MG63 (cell line): Measurements from ENCODE around the gene MCC. TPM values are rescaled to one million over a fixed set of nuclear protein-coding genes. Genes with fewer than 3 reads are reported as not detected.

Source experiments
- DNase-seq: peaks from one replicate; pipeline ENCODE4 v3.0.0-alpha.2; 2020
- H3K27me3 ChIP-seq: fragments of 250-450 bp; sonication (Bioruptor Pico); 2 replicates; pipeline ENCODE4 v1.5.1; 2020; ENCODE audit warnings: mild to moderate bottlenecking, moderate library complexity
- H3K36me3 ChIP-seq: fragments of 250-450 bp; sonication (Bioruptor Pico); 2 replicates; pipeline ENCODE4 v1.5.1; 2020; ENCODE audit warnings: mild to moderate bottlenecking, moderate library complexity
- H3K4me3 ChIP-seq: fragments of 250-450 bp; sonication (Bioruptor Pico); 2 replicates; pipeline ENCODE4 v1.5.1; 2020; ENCODE audit warnings: mild to moderate bottlenecking, moderate library complexity
- H3K9me3 ChIP-seq: fragments of 250-450 bp; sonication (Bioruptor Pico); 2 replicates; pipeline ENCODE4 v1.5.1; 2020; ENCODE audit warnings: mild to moderate bottlenecking, moderate library complexity
- total RNA-seq: library from RNA; depleted of rRNA; stranded (reverse); fragments of >200 nt; shearing (Covaris generic); gene quantifications from 2 replicates; pipeline ENCODE4 v1.2.3, GENCODE V29; 2014; ENCODE audit warnings: low replicate concordance

MCC gene
- total RNA-seq, 1 experiment from 2014 or later = 7.1 TPM

- no peak for DNase-seq
- H3K36me3 ChIP-seq = no peaks in the 10 kb centered on the region
- no peak overlapping the region for H3K4me3 ChIP-seq
- peaks cover 3% of the 10 kb centered on the region; the same call in 1 of the 2 replicates for H3K27me3 ChIP-seq
- H3K9me3 ChIP-seq = peaks cover 8% of the 10 kb centered on the region
Measured at GRCh38 chr5:113223831-113224604, 264.2 kb downstream of the MCC start.

- Histone ChIP-seq H3K4me3 (no peak overlapping the region), H3K36me3 (no peaks in the 10 kb centered on the region), H3K27me3 (peaks cover 3% of the 10 kb centered on the region; the same call in 1 of the 2 replicates), H3K9me3 (peaks cover 8% of the 10 kb centered on the region)
- no peak for DNase-seq
Measured at GRCh38 chr5:113223315-113223714, 264.9 kb downstream of the MCC start.

- peaks cover 8% of the 10 kb centered on the region for H3K9me3 ChIP-seq
- no peak overlapping the region for H3K4me3 ChIP-seq
- peaks cover 3% of the 10 kb centered on the region; the same call in 1 of the 2 replicates for H3K27me3 ChIP-seq
- H3K36me3 ChIP-seq = no peaks in the 10 kb centered on the region
- DNase-seq = no peak
Measured at GRCh38 chr5:113221294-113222176, 266.7 kb downstream of the MCC start.

- H3K27me3 ChIP-seq = peaks cover 3% of the 10 kb centered on the region; the same call in 1 of the 2 replicates
- H3K9me3 ChIP-seq = peaks cover 8% of the 10 kb centered on the region
- H3K36me3 ChIP-seq = no peaks in the 10 kb centered on the region
- no peak for DNase-seq
- no peak overlapping the region for H3K4me3 ChIP-seq
Measured at GRCh38 chr5:113219695-113220094, 268.6 kb downstream of the MCC start.

- Histone ChIP-seq H3K9me3 (peaks cover 8% of the 10 kb centered on the region), H3K4me3 (no peak overlapping the region), H3K27me3 (peaks cover 3% of the 10 kb centered on the region; the same call in 1 of the 2 replicates), H3K36me3 (no peaks in the 10 kb centered on the region)
- no peak for DNase-seq
Measured at GRCh38 chr5:113218906-113219517, 269.2 kb downstream of the MCC start.

GRCh38 chr5:113218200-113218599 lies 270.1 kb downstream of the MCC start:
- H3K36me3 ChIP-seq = no peaks in the 10 kb centered on the region
- no peak for DNase-seq

GRCh38 chr5:113217619-113218184 lies 270.6 kb downstream of the MCC start:
- DNase-seq = no peak
- H3K9me3 ChIP-seq = peaks cover 7% of the 10 kb centered on the region
- peaks cover 3% of the 10 kb centered on the region; the same call in 1 of the 2 replicates for H3K27me3 ChIP-seq
- no peaks in the 10 kb centered on the region for H3K36me3 ChIP-seq
- H3K4me3 ChIP-seq = no peak overlapping the region

More at GRCh38 chr5:113218200-113218599, 270.1 kb downstream of the MCC start:
- peaks cover 8% of the 10 kb centered on the region for H3K9me3 ChIP-seq
- H3K27me3 ChIP-seq = peaks cover 3% of the 10 kb centered on the region; the same call in 1 of the 2 replicates
- no peak overlapping the region for H3K4me3 ChIP-seq

GRCh38 chr5:113216545-113216944 lies 271.7 kb downstream of the MCC start:
- H3K4me3 ChIP-seq = no peak overlapping the region
- no peaks in the 10 kb centered on the region for H3K27me3 ChIP-seq
- no peak for DNase-seq
- no peaks in the 10 kb centered on the region for H3K9me3 ChIP-seq
- H3K36me3 ChIP-seq = no peaks in the 10 kb centered on the region

GRCh38 chr5:113215401-113216060 lies 272.7 kb downstream of the MCC start:
- Histone ChIP-seq H3K27me3 (no peaks in the 10 kb centered on the region), H3K4me3 (no peak overlapping the region)
- no peak for DNase-seq

GRCh38 chr5:113214606-113215323 lies 273.5 kb downstream of the MCC start:
- no peaks in the 10 kb centered on the region for H3K9me3 ChIP-seq
- no peak for DNase-seq
- H3K27me3 ChIP-seq = no peaks in the 10 kb centered on the region
- H3K4me3 ChIP-seq = no peak overlapping the region
- no peaks in the 10 kb centered on the region for H3K36me3 ChIP-seq

More at GRCh38 chr5:113215401-113216060, 272.7 kb downstream of the MCC start:
- Histone ChIP-seq H3K9me3 (no peaks in the 10 kb centered on the region), H3K36me3 (no peaks in the 10 kb centered on the region)

GRCh38 chr5:113213551-113214425 lies 274.5 kb downstream of the MCC start:
- DNase-seq = no peak
- no peak overlapping the region for H3K4me3 ChIP-seq
- no peaks in the 10 kb centered on the region for H3K36me3 ChIP-seq
- H3K27me3 ChIP-seq = no peaks in the 10 kb centered on the region
- H3K9me3 ChIP-seq = no peaks in the 10 kb centered on the region

GRCh38 chr5:113212244-113212920 lies 275.9 kb downstream of the MCC start:
- no peaks in the 10 kb centered on the region for H3K27me3 ChIP-seq
- no peaks in the 10 kb centered on the region for H3K36me3 ChIP-seq
- DNase-seq = no peak
- no peak overlapping the region for H3K4me3 ChIP-seq
- H3K9me3 ChIP-seq = no peaks in the 10 kb centered on the region

- Histone ChIP-seq H3K36me3 (no peaks in the 10 kb centered on the region), H3K27me3 (no peaks in the 10 kb centered on the region), H3K4me3 (no peak overlapping the region), H3K9me3 (no peaks in the 10 kb centered on the region)
- DNase-seq = no peak
Measured at GRCh38 chr5:113209498-113209897, 278.8 kb downstream of the MCC start.

GRCh38 chr5:113205807-113206206 lies 282.4 kb downstream of the MCC start:
- no peaks in the 10 kb centered on the region for H3K27me3 ChIP-seq
- no peak overlapping the region for H3K4me3 ChIP-seq
- no peaks in the 10 kb centered on the region for H3K9me3 ChIP-seq
- no peaks in the 10 kb centered on the region for H3K36me3 ChIP-seq
- DNase-seq = no peak
